DMS 273 treated with DMSO at 0.1 percent for 48 hours (cell line): ENCODE results near the gene STK4.

Experiments used
- DNase-seq: peaks from one replicate; lab custom pipeline; 2025; lab: John Stamatoyannopoulos, UW

Gene STK4

GRCh38 chr20:44966030-44966961 is at the start of gene STK4:
Gene STK4 (plus strand): TSS chr20:44966512. CDS start chr20:44966569, 57 bp downstream.
- DNase-seq, result peak; percentile 81

DNA sequence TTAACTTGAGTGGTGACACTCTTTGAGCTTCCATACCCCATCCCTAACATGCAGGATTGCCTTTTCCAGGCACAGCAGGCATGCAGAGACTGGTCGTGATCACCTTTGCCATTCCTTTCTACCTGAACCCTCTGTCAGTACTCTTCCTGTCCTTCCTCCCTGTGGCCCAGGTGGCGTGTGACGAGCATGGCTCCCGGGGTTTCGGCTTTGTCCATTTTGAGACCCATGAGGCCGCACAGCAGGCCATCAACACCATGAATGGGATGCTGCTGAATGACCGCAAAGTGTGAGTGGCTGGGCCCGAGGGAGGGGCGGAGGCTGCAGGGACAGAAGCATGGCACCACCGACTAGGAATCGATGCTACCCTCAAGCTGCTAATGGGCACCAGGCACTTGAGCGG is 49.7 kb upstream of the STK4 start:
- DNase-seq, result no peak

DNA sequence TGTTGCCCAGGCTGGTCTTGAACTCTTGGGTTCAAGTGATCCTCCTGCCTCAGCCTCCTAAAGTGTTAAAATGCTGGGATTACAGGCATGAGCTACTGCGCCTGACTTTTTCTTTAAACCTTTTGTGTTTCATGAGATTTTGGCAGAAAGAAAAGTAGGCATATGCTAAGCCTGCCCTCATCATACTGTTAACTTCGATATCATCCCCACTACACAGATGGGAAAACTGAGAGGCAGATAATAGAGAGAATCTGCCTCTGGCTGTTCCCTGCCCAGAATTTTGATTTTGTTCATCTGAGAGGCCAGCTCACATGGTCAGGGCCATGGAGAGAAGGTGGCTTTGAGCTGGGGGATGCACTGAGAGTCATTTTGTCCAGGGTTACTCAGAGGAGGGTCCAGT is 48.9 kb upstream of the STK4 start:
- no peak for DNase-seq

- DNase-seq, result no peak
These were observed 48.0 kb upstream of the STK4 start for GRCh38 chr20:44918342-44918741.

GRCh38 chr20:44918761-44919160 is 47.6 kb upstream of the STK4 start:
- DNase-seq, result no peak

- no peak for DNase-seq
These were observed 44.9 kb upstream of the STK4 start for GRCh38 chr20:44921447-44921846.

DNA sequence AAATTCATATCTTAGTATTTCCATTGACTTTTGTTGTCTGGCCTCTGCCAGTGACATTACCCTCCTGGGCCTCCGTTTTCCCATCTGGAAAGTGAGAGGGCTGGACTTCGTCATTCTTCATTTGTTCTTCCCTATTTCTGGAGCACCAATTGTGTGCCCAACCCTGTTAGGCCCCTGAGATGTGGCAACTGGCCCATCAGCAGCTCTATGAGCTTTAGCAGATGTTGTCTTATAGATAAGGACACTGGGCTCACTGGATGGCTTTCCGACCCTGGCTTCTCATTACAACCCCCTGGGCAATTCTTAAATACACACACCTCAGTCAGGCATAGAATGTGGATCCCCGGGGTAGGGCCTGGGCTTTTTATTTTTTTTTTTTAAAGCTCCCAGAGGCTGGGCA is 41.8 kb upstream of the STK4 start:
- DNase-seq, result no peak

DNA sequence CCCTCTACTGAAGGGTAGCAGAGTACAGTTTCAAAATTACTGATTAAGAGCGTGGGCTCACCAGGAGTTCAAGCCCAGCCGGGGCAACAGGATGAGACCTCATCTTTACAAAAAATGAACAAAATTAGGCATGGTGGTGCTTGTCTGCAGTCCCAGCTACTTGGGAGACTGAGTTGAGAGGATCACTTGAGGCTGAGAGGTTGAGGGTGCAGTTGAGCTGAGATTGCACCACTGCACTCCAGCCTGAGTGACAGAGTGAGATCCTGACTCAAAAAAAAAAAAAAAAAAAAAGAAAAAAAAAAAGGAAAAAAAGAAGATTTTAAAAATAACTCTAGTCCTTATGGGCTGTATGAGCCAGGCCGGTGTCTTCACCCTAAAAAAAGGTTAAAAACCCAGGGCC is 37.7 kb upstream of the STK4 start:
- DNase-seq, result no peak

- no peak for DNase-seq
These were observed 35.7 kb upstream of the STK4 start for GRCh38 chr20:44930517-44931168.

- no peak for DNase-seq
These were observed 34.4 kb upstream of the STK4 start for GRCh38 chr20:44931911-44932310.

DNA sequence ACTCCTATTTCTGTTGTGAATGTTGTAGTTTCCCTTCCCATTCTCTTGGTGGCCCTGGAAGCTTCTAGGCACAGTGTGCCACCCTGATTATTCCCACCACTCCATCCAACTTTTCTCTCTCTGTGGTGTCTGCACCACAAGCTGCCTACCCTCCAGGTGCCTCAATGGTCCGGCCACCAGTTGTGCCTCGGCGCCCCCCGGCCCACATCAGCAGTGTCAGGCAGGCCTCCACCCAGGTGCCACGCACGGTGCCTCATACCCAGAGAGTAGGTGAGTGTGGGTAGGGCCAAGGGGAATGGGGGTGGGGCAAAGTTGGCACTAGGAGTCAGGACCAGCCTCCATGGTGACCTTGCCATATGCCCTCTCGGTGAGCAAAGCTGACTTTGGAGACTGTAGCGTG is 33.4 kb upstream of the STK4 start:
- no peak for DNase-seq

- no peak for DNase-seq
These were observed 29.8 kb upstream of the STK4 start for GRCh38 chr20:44936510-44936909.

DNA sequence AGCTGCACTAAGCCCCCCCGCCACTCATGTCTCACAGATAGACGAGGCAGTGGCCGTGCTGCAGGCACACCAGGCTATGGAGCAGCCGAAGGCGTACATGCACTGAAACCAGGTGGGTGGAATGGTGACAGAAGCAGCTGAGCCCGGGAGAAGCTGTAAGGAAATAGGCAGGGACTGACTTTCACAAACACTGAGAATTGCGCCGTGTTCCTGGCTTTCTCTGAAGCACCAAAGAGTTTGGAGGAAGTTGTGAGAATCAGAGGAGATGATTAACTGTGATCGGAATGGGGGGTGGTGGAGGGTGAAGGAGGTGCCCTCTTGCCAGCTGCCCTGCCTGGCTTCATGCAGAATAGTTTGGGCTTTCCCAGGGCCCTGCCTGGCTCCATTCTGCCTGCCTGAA is 27.7 kb upstream of the STK4 start:
- DNase-seq, result no peak

GRCh38 chr20:44941120-44941691 is 25.1 kb upstream of the STK4 start:
- no peak for DNase-seq

- DNase-seq, result no peak
These were observed 23.9 kb upstream of the STK4 start for GRCh38 chr20:44942264-44942973.

- no peak for DNase-seq
These were observed 22.5 kb upstream of the STK4 start for GRCh38 chr20:44943828-44944227.

- no peak for DNase-seq
These were observed 21.1 kb upstream of the STK4 start for GRCh38 chr20:44945261-44945660.

DNA sequence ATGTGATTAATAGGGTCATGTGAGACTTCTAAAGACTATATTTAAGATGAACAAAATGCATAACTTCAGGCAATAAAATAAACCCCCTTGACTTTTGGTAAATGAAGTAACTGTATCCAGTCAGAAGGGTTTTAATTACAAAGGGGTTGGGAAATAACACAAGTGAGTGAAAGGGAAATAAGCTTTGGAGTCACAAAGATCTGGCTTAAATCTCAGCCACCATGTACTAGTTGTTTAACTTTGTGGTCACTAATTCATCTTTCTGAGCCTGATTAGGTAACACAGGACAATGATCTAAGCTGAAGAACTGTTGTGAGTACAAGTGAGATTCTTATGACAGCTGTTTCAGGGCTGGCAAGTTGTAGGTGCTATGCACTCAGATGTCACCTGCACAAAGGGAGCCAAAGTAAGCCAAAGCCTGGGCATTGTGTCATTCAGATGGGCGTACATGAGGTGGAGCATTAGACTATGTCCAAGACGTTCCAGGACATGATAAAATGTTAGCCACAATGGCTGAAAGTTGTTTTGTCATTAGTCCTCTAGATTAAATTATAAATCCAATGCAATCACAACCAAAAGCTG is 19.9 kb upstream of the STK4 start:
- no peak for DNase-seq

GRCh38 chr20:44948107-44948506 is 18.2 kb upstream of the STK4 start:
- no peak for DNase-seq

DNA sequence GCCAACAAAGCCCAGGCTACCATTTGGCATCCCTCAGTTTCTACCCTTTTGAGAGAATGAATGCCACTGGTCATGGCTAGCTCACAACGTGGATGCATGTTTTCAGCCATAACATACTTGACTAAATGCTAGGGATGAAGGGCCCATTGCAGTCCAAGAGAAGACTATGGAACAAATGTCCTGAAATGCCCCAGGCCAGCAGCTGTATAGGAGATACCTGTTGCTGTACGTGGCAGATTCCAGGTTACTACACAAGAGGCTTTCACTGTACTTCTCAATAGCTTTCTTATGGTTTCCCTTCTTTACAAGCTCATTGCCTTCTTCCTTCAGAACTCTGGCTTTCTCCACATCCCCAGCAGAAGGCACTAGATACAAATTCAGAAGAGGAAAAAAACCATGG is 17.8 kb upstream of the STK4 start:
- no peak for DNase-seq

DNA sequence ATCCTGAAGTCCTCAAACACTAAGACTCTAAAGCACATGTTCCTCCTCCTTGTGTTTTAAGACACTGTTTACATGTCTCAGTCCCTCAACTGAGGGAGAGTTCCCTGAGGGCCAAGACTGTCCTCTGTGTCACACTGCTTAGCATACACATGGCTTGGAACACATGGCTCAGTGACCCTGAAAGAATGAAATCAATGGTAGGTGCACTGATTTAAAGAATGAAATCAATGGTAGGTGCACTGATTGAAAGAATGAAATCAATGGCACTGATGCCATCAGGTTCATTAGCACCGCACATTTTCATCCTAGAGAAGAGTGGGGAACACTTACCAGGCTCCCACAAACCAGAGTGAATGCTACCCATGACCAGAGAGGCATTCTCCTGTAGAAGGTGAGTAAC is 15.9 kb upstream of the STK4 start:
- DNase-seq, result no peak

GRCh38 chr20:44952731-44953130 is 13.6 kb upstream of the STK4 start:
- DNase-seq, result no peak
